Psoas muscle (tissue), 8 donors: ENCODE results near the gene EZH2. TPM values are rescaled to one million over a fixed set of nuclear protein-coding genes. Genes with fewer than 3 reads are reported as not detected.

Source experiments
- ATAC-seq, 4 donors: fragments of 200-7000 bp; cut with Tn5 transposase; one replicate each; pipeline ENCODE4 v1.9.1; 2020; ENCODE audit warnings: moderate library complexity in 3 of 4, mild to moderate bottlenecking in 2 of 4
- DNase-seq, 2 donors: peaks; one replicate each; pipeline ENCODE4 v3.0.0-alpha.2; 2020
- H3K27ac ChIP-seq: fragments of 200-600 bp; one replicate; pipeline ENCODE4 v1.8.0; 2022
- H3K27me3 ChIP-seq, 3 donors: fragments of 200-600 bp in 1 of 3; one replicate each; pipeline versions ENCODE4 v1.6.1 to v1.8.0; 2013 to 2022; ENCODE audit warnings: low read length in 2 of 3, mild to moderate bottlenecking in 2 of 3, moderate library complexity in 1 of 3; ENCODE audit not compliant: insufficient read depth in 3 of 3
- H3K36me3 ChIP-seq, 2 donors: fragments of 200-600 bp in 1 of 2; one replicate each; pipeline versions ENCODE4 v1.6.1 to v1.8.0; 2013 to 2022; ENCODE audit warnings: low read depth in 1 of 2, mild to moderate bottlenecking in 1 of 2, moderate library complexity in 1 of 2; ENCODE audit not compliant: insufficient read depth in 1 of 2
- H3K4me1 ChIP-seq: fragments of 200-600 bp; one replicate; pipeline ENCODE4 v1.8.0; 2022
- H3K4me3 ChIP-seq: fragments of 200-600 bp; one replicate; pipeline ENCODE4 v1.8.0; 2022; ENCODE audit warnings: mild to moderate bottlenecking
- H3K9me3 ChIP-seq: fragments of 200-600 bp; one replicate; pipeline ENCODE4 v1.8.0; 2022
- CTCF ChIP-seq: fragments of 200-600 bp; IDR thresholded peaks from one replicate; pipeline ENCODE4 v1.8.0; 2022; ENCODE audit warnings: antibody characterized with exemption
- WGBS, 3 donors: extraction: QIAGEN DNeasy Blood & Tissue Kit; methylation state at CpG; one replicate each; pipeline versions ENCODE4 v1.1.6 to v1.1.7; 2013; 5-methylcytosine and 5-hydroxymethylcytosine counted together
- intact Hi-C, 2 donors: fragments of 100-400 bp; cut with DNase I; formaldehyde crosslinking; loops; one replicate each; pipeline versions ENCODE4 v1.11.0 to v1.14.2; 2022
- polyA plus RNA-seq, 3 donors: library from polyadenylated mRNA; stranded (reverse); fragments of 200-250 nt; gene quantifications; one replicate each; pipeline ENCODE4 v1.2.3, GENCODE V29; 2013
- total RNA-seq, 4 donors: library from RNA; stranded (reverse); fragmentation: NEBNext Ultra II Directional in 2 of 4; extraction: Animal tissue kit (Norgen Biotek cat#: 25700) in 2 of 4; gene quantifications; one replicate each; pipeline versions ENCODE4 v1.2.1 to v1.2.4, GENCODE V29; 2021 to 2023
- donor health status: healthy with polysubstance abuse.
- donor health status: DM: no; HTN: no; CAD: no; lungs with moderate emphysema.
- donor health status: Bipolar disorder and iron deficiency.
- donor health status: healthy.
- donor health status: DM: yes; HTN: yes; CAD: no.
- donor health status: DM: no; HTN: no; CAD: no.
- donor health status: DM: no; HTN: no; CAD: no.
- donor health status: DM: yes; HTN: yes; CAD: no.

The EZH2 gene
- total and polyA plus RNA-seq, 7 donors = 1.9 to 4.6 (median 2.5) TPM

GRCh38 chr7:148901178-148901577, 17.1 kb upstream of the EZH2 start:
- H3K36me3 ChIP-seq = no peaks in the 10 kb centered on the region
- no peak for ATAC-seq
- no peak overlapping the region for H3K27ac ChIP-seq
- WGBS, 3 donors = 75 to 78% (median 76%) methylated on average over 3 of the region's 3 CpGs
- H3K4me3 ChIP-seq = no peak overlapping the region
- H3K9me3 ChIP-seq = no peaks in the 10 kb centered on the region
- intact Hi-C loops = no loop called here
- no peak for TF ChIP-seq CTCF
- no peak for DNase-seq
- H3K27me3 ChIP-seq = no peaks in the 10 kb centered on the region
- H3K4me1 ChIP-seq = no peaks in the 10 kb centered on the region

GRCh38 chr7:148898845-148899484, 14.9 kb upstream of the EZH2 start:
- H3K27me3 ChIP-seq = no peaks in the 10 kb centered on the region
- no peak for DNase-seq
- intact Hi-C loops = no loop called here
- H3K4me3 ChIP-seq = no peak overlapping the region
- TF ChIP-seq CTCF = no peak
- 26 to 39% (median 37%) methylated on average over 6 of the region's 6 CpGs for WGBS, 3 donors
- ATAC-seq = no peak
- no peaks in the 10 kb centered on the region for H3K9me3 ChIP-seq
- H3K4me1 ChIP-seq = no peaks in the 10 kb centered on the region
- no peaks in the 10 kb centered on the region for H3K36me3 ChIP-seq
- no peak overlapping the region for H3K27ac ChIP-seq

DNA sequence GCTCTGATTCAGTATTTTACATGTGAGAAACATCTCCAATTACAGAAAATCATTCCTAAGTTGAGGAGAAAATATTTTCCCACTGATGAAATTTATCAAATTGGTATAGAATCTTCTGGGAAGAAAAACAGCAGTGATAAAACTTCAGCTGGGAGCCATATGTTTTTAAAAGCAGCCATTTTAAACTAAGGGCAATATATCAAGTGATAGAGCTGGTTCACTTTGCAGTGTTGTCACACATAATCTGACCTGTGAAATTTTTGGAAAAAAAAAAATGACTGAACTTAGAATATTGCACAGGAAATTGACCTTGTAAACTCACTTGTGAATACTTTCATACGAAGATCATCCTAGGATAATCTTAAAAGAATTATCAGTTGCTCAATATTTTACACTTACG, 10.5 kb upstream of the EZH2 start:
- Histone ChIP-seq H3K27ac (no peak overlapping the region), H3K36me3 (no peaks in the 10 kb centered on the region), H3K27me3 (no peaks in the 10 kb centered on the region), H3K9me3 (no peaks in the 10 kb centered on the region), H3K4me3 (no peak overlapping the region), H3K4me1 (no peaks in the 10 kb centered on the region)
- no peak for TF ChIP-seq CTCF
- no peak for DNase-seq
- intact Hi-C loops = loop anchor here (5.0 kb wide), 1 partner anchor 38 kb away; no protein-coding TSS in a partner anchor
- no peak for ATAC-seq
- 42 to 54% (median 42%) methylated on average over 2 of the region's 2 CpGs for WGBS, 3 donors

DNA sequence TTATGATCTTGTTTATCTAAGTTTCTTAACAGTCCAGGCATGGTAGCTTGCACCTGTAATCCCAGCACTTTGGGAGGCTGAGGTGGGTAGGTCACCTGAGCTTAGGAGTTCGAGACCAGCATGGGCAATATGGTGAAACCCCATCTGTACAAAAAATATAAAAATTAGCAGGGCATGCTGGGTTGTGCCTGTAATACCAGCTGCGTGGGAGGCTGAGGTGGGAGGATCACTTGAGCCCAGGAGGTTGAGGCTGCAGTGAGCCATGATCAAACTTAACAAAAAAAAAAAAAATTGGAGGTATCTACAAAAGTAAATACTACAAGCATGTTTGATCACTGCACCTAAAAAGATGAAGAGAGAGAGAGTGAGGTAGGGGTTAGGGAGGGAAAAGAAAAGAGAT, 9.0 kb upstream of the EZH2 start:
- 83 to 90% (median 89%) methylated on average over 2 of the region's 2 CpGs for WGBS, 3 donors
- ATAC-seq = no peak

More for the DNA sequence above, 9.0 kb upstream of the EZH2 start:
- H3K36me3 ChIP-seq = no peaks in the 10 kb centered on the region
- intact Hi-C loops = loop anchor here (5.0 kb wide), 1 partner anchor 39 kb away; no protein-coding TSS in a partner anchor
- no peaks in the 10 kb centered on the region for H3K27me3 ChIP-seq
- no peak for TF ChIP-seq CTCF
- no peak for DNase-seq
- H3K27ac ChIP-seq = no peak overlapping the region
- no peaks in the 10 kb centered on the region for H3K9me3 ChIP-seq
- no peaks in the 10 kb centered on the region for H3K4me1 ChIP-seq
- no peak overlapping the region for H3K4me3 ChIP-seq
